Testis (tissue), 2 donors: ENCODE measurements around the gene SUFU.

Source experiments
- POLR2A ChIP-seq: fragments of 450-650 bp; IDR thresholded peaks from one replicate; pipeline ENCODE4 v1.6.1; 2017; ENCODE audit warnings: antibody characterized with exemption, mild to moderate bottlenecking, moderate library complexity
- TF ChIP-seq, protein P1 (sequence below), 3 experiments: fragments of 450-650 bp in 2 of 3; fragments of 200-600 bp in 1 of 3; sonication (generic) in 1 of 3; IDR thresholded peaks; one replicate each; pipeline ENCODE4 v1.5.1; 2016 to 2019; ENCODE audit warnings: antibody characterized with exemption in 3 of 3, mild to moderate bottlenecking in 2 of 3, moderate library complexity in 1 of 3

DNA sequence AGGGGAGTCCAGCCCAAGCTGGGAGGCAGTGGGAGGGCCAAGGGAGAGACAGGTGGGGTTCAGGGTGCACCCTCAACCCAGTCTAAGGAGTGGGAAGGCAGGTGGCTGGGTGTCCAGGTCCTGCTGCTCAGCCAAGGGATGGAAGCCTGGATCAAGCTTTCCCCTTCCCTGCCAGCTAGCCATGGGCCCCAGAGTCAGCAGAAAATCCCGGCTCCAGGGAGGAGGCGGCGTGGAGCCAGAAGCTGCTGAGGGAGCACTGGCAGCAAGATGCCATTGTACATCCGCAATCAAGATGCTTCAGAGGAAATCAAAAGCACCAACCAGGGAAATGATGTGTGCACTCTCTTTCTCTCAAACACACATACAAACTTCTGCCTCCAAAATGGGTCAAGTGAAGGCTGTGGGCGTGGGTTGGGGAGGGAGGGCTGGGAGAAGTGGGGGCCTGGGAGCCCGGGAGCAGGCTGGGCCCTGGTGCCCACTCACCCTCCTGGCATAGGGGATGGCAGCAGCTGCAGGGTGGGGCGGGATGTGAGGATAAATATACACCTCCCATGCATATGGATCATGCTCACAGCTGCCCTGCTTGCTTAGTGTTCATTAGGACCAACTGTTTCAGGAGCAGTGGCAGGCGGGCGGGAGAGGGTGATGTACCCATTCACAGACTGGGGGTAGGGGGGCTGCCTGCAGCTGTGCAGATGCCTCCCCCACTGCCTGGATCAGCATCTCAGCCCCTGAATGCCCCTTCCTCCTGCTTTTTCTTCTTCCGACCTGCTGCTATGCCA lies 164.7 kb downstream of the SUFU start:
- TF ChIP-seq, protein P1, sequence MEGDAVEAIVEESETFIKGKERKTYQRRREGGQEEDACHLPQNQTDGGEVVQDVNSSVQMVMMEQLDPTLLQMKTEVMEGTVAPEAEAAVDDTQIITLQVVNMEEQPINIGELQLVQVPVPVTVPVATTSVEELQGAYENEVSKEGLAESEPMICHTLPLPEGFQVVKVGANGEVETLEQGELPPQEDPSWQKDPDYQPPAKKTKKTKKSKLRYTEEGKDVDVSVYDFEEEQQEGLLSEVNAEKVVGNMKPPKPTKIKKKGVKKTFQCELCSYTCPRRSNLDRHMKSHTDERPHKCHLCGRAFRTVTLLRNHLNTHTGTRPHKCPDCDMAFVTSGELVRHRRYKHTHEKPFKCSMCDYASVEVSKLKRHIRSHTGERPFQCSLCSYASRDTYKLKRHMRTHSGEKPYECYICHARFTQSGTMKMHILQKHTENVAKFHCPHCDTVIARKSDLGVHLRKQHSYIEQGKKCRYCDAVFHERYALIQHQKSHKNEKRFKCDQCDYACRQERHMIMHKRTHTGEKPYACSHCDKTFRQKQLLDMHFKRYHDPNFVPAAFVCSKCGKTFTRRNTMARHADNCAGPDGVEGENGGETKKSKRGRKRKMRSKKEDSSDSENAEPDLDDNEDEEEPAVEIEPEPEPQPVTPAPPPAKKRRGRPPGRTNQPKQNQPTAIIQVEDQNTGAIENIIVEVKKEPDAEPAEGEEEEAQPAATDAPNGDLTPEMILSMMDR (IDR thresholded peaks at IDR 0.05): no peak
- TF ChIP-seq POLR2A: no peak
